A549 (cell line): Measurements from ENCODE around the gene GPAT3. TPM values are rescaled to one million over a fixed set of nuclear protein-coding genes. Genes with fewer than 3 reads are reported as not detected.

Experiments
- ATAC-seq, 2 experiments: fragments of 200-7000 bp in 1 of 2; fragments of >200 bp in 1 of 2; cut with Nextera tagmentation in 1 of 2; cut with Tn5 transposase in 1 of 2; 3 replicates each; pipeline versions ENCODE4 v1.8.0 to v1.9.1; 2018 to 2020; ENCODE audit warnings: mild to moderate bottlenecking in 1 of 2, moderate library complexity in 1 of 2
- CTCF ChIA-PET: fragments of 300-600 bp; sonication (Branson Sonifier 250); formaldehyde crosslinking; extraction: SDS; loops from one replicate; lab custom pipeline; 2021; ENCODE audit warnings: antibody characterized with exemption, inconsistent platforms; lab: Yijun Ruan, JAX
- POLR2A ChIA-PET: fragments of 350-600 bp; formaldehyde crosslinking; extraction: SDS; loops from one replicate; lab custom pipeline; 2021; ENCODE audit warnings: antibody characterized with exemption, inconsistent platforms; lab: Yijun Ruan, JAX
- DNase-seq, 2 experiments: peaks; one replicate each; pipeline versions ENCODE4 v3.0.0 to v3.0.0-alpha.2; 2011 to 2016; ENCODE audit warnings: low read depth in 1 of 2, low spot score in 1 of 2
- FAIRE-seq: peaks from 2 replicates; lab custom pipeline; 2011; peaks lifted over from hg19 to GRCh38; lab: Jason Lieb, UNC
- H3K27ac ChIP-seq, 2 experiments: fragments of >200 bp; sonication (Bioruptor Twin); formaldehyde crosslinking; 3 replicates each; pipeline ENCODE4 v1.5.1; 2016 to 2017
- H3K4me1 ChIP-seq: fragments of >200 bp; sonication (Bioruptor Twin); formaldehyde crosslinking; 3 replicates; pipeline ENCODE4 v1.6.1; 2016
- H3K4me2 ChIP-seq: fragments of >200 bp; sonication (Bioruptor Twin); formaldehyde crosslinking; 3 replicates; pipeline ENCODE4 v1.6.1; 2016
- H3K4me3 ChIP-seq: fragments of >200 bp; sonication (Bioruptor Twin); formaldehyde crosslinking; 3 replicates; pipeline ENCODE4 v1.5.1; 2016
- H3K9me3 ChIP-seq: fragments of >200 bp; sonication (Bioruptor Twin); formaldehyde crosslinking; 3 replicates; pipeline ENCODE4 v1.6.1; 2016
- BHLHE40 ChIP-seq: IDR thresholded peaks from 2 replicates; pipeline ENCODE4 v1.6.1; 2012; ENCODE audit warnings: low read depth, low read length, inconsistent platforms
- CBX8 ChIP-seq: fragments of 200-600 bp; sonication (generic); IDR thresholded peaks from 2 replicates; pipeline ENCODE4 v1.6.1; 2016
- CEBPB ChIP-seq, 2 experiments: fragments of >200 bp in 1 of 2; sonication (Bioruptor Twin) in 1 of 2; formaldehyde crosslinking in 1 of 2; IDR thresholded peaks; 2 replicates each; pipeline ENCODE4 v1.6.1; 2012 to 2016
- CHD2 ChIP-seq: fragments of 150-350 bp; IDR thresholded peaks from 2 replicates; pipeline ENCODE4 v1.6.1; 2014; ENCODE audit warnings: low read length; ENCODE audit not compliant: partially characterized antibody
- CHD4 ChIP-seq: fragments of 200-600 bp; sonication (generic); IDR thresholded peaks from 2 replicates; pipeline ENCODE4 v1.6.1; 2016; ENCODE audit warnings: antibody characterized with exemption, mild to moderate bottlenecking, borderline replicate concordance
- CTCF ChIP-seq: fragments of >200 bp; sonication (Bioruptor Twin); formaldehyde crosslinking; IDR thresholded peaks from 3 replicates; pipeline ENCODE4 v1.5.1; 2016
- EP300 ChIP-seq, 2 experiments: fragments of >200 bp; sonication (Bioruptor Twin); formaldehyde crosslinking; IDR thresholded peaks; 2 replicates in 1 of 2; 3 replicates in 1 of 2; pipeline ENCODE4 v1.6.1; 2016 to 2017
- ESRRA ChIP-seq: fragments of 150-350 bp; IDR thresholded peaks from 2 replicates; pipeline ENCODE4 v1.6.1; 2014; ENCODE audit warnings: mild to moderate bottlenecking, low read length, borderline replicate concordance
- FOSB ChIP-seq: fragments of 250-450 bp; sonication (Bioruptor Pico); IDR thresholded peaks from 2 replicates; pipeline ENCODE4 v1.5.0; 2020; ENCODE audit warnings: mild to moderate bottlenecking, moderate library complexity
- FOSL2 ChIP-seq, 2 experiments: fragments of 450-650 bp in 1 of 2; fragments of >200 bp in 1 of 2; sonication (Bioruptor Twin) in 1 of 2; formaldehyde crosslinking; IDR thresholded peaks; 2 replicates each; pipeline versions ENCODE4 v1.5.0 to v1.6.1; 2016 to 2020; ENCODE audit warnings: mild to moderate bottlenecking in 1 of 2, moderate library complexity in 1 of 2
- FOXS1 ChIP-seq: fragments of 250-450 bp; sonication (Bioruptor Pico); IDR thresholded peaks from 2 replicates; pipeline ENCODE4 v1.5.0; 2020; ENCODE audit warnings: mild to moderate bottlenecking, moderate library complexity
- GATA3 ChIP-seq: IDR thresholded peaks from 2 replicates; pipeline ENCODE4 v1.6.1; 2012; ENCODE audit warnings: borderline replicate concordance
- HDAC2 ChIP-seq: fragments of 200-600 bp; sonication (generic); IDR thresholded peaks from 2 replicates; pipeline ENCODE4 v1.6.1; 2016
- HEYL ChIP-seq: fragments of 250-450 bp; sonication (Bioruptor Pico); IDR thresholded peaks from 2 replicates; pipeline ENCODE4 v1.8.0; 2021; ENCODE audit warnings: mild to moderate bottlenecking, moderate library complexity
- HOXA7 ChIP-seq: fragments of 250-450 bp; sonication (Bioruptor Pico); IDR thresholded peaks from 2 replicates; pipeline ENCODE4 v1.5.0; 2020; ENCODE audit warnings: mild to moderate bottlenecking, moderate library complexity
- JUN ChIP-seq, 2 experiments: fragments of >200 bp; sonication (Bioruptor Twin); formaldehyde crosslinking; IDR thresholded peaks; 2 replicates in 1 of 2; 3 replicates in 1 of 2; pipeline ENCODE4 v1.6.1; 2016 to 2017
- JUNB ChIP-seq: fragments of >200 bp; sonication (Bioruptor Twin); formaldehyde crosslinking; IDR thresholded peaks from 2 replicates; pipeline ENCODE4 v1.6.1; 2016
- KDM1A ChIP-seq: fragments of 200-600 bp; sonication (generic); IDR thresholded peaks from 2 replicates; pipeline ENCODE4 v1.6.1; 2016; ENCODE audit warnings: low read depth, mild to moderate bottlenecking
- MAFK ChIP-seq: fragments of 450-650 bp; IDR thresholded peaks from 2 replicates; pipeline ENCODE4 v1.6.1; 2014; ENCODE audit not compliant: partially characterized antibody
- MAX ChIP-seq: IDR thresholded peaks from 2 replicates; pipeline ENCODE4 v1.6.1; 2012
- NPAS2 ChIP-seq: fragments of 250-450 bp; sonication (Bioruptor Pico); IDR thresholded peaks from 2 replicates; pipeline ENCODE4 v1.8.0; 2022; ENCODE audit warnings: mild to moderate bottlenecking, moderate library complexity, borderline replicate concordance
- NR3C1 ChIP-seq: fragments of >200 bp; sonication (Bioruptor Twin); formaldehyde crosslinking; IDR thresholded peaks from 3 replicates; pipeline ENCODE4 v1.6.1; 2017
- PHF8 ChIP-seq: fragments of 200-600 bp; sonication (generic); IDR thresholded peaks from 2 replicates; pipeline ENCODE4 v1.6.1; 2016; ENCODE audit warnings: low read depth, mild to moderate bottlenecking, antibody characterized with exemption, moderate library complexity, borderline replicate concordance
- POLR2A ChIP-seq: IDR thresholded peaks from 2 replicates; pipeline ENCODE4 v1.6.1; 2012; ENCODE audit warnings: mild to moderate bottlenecking, low read length
- POLR2AphosphoS2 ChIP-seq: conservative IDR thresholded peaks from 2 replicates; pipeline ENCODE4 v1.6.1; 2012; ENCODE audit warnings: low read length, improper control_type of control experiment, inconsistent platforms
- RCOR1 ChIP-seq: fragments of 150-350 bp; IDR thresholded peaks from 2 replicates; pipeline ENCODE4 v1.6.1; 2014; ENCODE audit warnings: antibody characterized with exemption, low read length, low read depth
- SREBF2 ChIP-seq: fragments of 450-650 bp; IDR thresholded peaks from 2 replicates; pipeline ENCODE4 v1.6.1; 2014; ENCODE audit warnings: mild to moderate bottlenecking, moderate library complexity
- TP53 ChIP-seq: fragments of 250-450 bp; sonication (Bioruptor Pico); IDR thresholded peaks from 2 replicates; pipeline ENCODE4 v1.5.0; 2021; ENCODE audit warnings: mild to moderate bottlenecking, moderate library complexity
- ZC3H11A ChIP-seq: fragments of 450-650 bp; IDR thresholded peaks from 2 replicates; pipeline ENCODE4 v1.6.1; 2014; ENCODE audit warnings: antibody characterized with exemption, mild to moderate bottlenecking
- ZFP36 ChIP-seq: fragments of 450-650 bp; IDR thresholded peaks from 2 replicates; pipeline ENCODE4 v1.6.1; 2014; ENCODE audit warnings: borderline replicate concordance; ENCODE audit not compliant: partially characterized antibody
- ZNF302 ChIP-seq: fragments of 250-450 bp; sonication (Bioruptor Pico); IDR thresholded peaks from 2 replicates; pipeline ENCODE4 v1.9.0; 2021; ENCODE audit warnings: inconsistent platforms, mild to moderate bottlenecking, moderate library complexity
- WGBS: methylation state at CpG from one replicate; pipeline ENCODE4 v1.1.6; 2017; ENCODE audit errors: missing lambda C conversion rate; 5-methylcytosine and 5-hydroxymethylcytosine counted together
- polyA plus RNA-seq, 4 experiments: library from polyadenylated mRNA; depleted of rRNA in 3 of 4; stranded (reverse); fragments of >200 nt; fragmentation: RNase III in 1 of 4; extraction: RNeasy Plus Mini Kit Qiagen cat#74134 plus additional on column Dnase treatment in 1 of 4; gene quantifications; 2 replicates in 3 of 4; 3 replicates in 1 of 4; pipeline ENCODE4 v1.2.3, GENCODE V29; 2011 to 2017
- TF ChIP-seq, protein P1 (sequence below): fragments of >200 bp; sonication (Bioruptor Twin); formaldehyde crosslinking; IDR thresholded peaks from 3 replicates; pipeline ENCODE4 v1.6.1; 2016
- TF ChIP-seq, protein P2 (sequence below): IDR thresholded peaks from 2 replicates; pipeline ENCODE4 v1.6.1; 2012; ENCODE audit warnings: low read depth, borderline replicate concordance
- TF ChIP-seq, protein P3 (sequence below): IDR thresholded peaks from 2 replicates; pipeline ENCODE4 v1.6.1; 2012

Gene GPAT3
- polyA plus RNA-seq, 2 of the 4 experiments (the other 2 are of a cell fraction): 12.9 to 44.9 TPM

DNA sequence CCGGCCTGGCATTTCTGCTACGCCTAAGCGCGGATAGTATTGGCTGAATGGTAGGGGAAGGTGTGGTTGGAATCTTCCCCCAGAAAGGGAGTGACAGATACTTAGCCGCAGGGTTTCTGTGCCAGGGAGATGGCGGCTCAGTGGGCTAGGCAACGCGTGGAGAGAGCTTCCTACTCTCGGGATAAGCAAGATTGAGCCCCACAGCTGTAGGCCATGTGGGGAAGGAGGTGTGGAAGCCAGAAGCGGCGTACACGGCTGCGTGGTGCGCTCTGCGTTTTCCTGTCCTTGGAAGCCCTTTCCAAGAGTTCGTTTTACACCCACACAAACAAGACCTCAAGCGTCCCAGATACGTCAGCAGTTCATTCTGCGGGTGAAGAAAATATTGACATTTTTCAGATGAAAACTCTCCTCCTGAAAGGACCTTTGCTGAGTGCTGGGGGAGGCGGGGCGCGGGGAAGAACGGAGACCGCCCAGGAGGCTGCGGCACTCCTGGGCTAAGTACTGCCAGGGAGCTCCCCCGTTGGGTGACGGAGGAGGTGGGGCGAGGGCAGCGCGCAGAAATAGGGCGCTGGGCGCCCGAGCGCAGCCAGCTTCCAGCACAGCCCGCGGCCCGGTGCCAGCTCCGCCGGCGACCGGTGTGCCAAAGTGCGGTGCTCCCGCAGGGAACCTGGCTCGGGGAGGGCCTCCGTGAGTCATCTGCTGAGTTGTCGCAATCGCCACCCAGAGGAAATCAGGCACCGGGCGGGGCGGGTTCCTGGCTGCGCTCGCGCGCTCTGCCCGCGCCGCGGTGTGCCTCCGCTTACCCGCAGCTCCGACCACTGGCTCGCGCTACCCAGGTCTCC is at the start of gene GPAT3 (continued):
- TF ChIP-seq, protein P1, sequence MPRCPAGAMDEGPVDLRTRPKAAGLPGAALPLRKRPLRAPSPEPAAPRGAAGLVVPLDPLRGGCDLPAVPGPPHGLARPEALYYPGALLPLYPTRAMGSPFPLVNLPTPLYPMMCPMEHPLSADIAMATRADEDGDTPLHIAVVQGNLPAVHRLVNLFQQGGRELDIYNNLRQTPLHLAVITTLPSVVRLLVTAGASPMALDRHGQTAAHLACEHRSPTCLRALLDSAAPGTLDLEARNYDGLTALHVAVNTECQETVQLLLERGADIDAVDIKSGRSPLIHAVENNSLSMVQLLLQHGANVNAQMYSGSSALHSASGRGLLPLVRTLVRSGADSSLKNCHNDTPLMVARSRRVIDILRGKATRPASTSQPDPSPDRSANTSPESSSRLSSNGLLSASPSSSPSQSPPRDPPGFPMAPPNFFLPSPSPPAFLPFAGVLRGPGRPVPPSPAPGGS: no peak
- TF ChIP-seq FOXS1 (CRISPR knock-in tag): no peak
- TF ChIP-seq JUN (IDR thresholded peaks at IDR 0.05): peak; percentile 45 to 79; a peak in 4 of 5 replicates
- TF ChIP-seq CEBPB (IDR thresholded peaks at IDR 0.05): peak; percentile 80 to 94
- TF ChIP-seq CHD4: no peak
- TF ChIP-seq ZC3H11A: no peak
- TF ChIP-seq MAX: peak; percentile 65
- TF ChIP-seq KDM1A: no peak
- TF ChIP-seq CBX8: no peak
- peak; percentile 72 for TF ChIP-seq FOSL2 (IDR thresholded peaks at IDR 0.05)
- TF ChIP-seq FOSL2 (CRISPR knock-in tag; IDR thresholded peaks at IDR 0.05): peak; percentile 93
- TF ChIP-seq GATA3: peak; percentile 50; the same call in 1 of the 2 replicates
- 0 out of 2 replicates have a peak, but pooled peaks have one; percentile 25 for TF ChIP-seq PHF8
- TF ChIP-seq NR3C1: no peak
- no peak for TF ChIP-seq CTCF
- no peak; the same call in none of the 2 replicates for TF ChIP-seq POLR2A
- TF ChIP-seq NPAS2 (CRISPR knock-in tag): no peak
- TF ChIP-seq ZNF302 (CRISPR knock-in tag): no peak
- TF ChIP-seq HDAC2: no peak
- no peak for TF ChIP-seq ESRRA
- no peak for TF ChIP-seq SREBF2
- TF ChIP-seq, protein P2, sequence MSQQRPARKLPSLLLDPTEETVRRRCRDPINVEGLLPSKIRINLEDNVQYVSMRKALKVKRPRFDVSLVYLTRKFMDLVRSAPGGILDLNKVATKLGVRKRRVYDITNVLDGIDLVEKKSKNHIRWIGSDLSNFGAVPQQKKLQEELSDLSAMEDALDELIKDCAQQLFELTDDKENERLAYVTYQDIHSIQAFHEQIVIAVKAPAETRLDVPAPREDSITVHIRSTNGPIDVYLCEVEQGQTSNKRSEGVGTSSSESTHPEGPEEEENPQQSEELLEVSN: 0 out of 2 replicates have a peak, but pooled peaks have one; percentile 50

DNA sequence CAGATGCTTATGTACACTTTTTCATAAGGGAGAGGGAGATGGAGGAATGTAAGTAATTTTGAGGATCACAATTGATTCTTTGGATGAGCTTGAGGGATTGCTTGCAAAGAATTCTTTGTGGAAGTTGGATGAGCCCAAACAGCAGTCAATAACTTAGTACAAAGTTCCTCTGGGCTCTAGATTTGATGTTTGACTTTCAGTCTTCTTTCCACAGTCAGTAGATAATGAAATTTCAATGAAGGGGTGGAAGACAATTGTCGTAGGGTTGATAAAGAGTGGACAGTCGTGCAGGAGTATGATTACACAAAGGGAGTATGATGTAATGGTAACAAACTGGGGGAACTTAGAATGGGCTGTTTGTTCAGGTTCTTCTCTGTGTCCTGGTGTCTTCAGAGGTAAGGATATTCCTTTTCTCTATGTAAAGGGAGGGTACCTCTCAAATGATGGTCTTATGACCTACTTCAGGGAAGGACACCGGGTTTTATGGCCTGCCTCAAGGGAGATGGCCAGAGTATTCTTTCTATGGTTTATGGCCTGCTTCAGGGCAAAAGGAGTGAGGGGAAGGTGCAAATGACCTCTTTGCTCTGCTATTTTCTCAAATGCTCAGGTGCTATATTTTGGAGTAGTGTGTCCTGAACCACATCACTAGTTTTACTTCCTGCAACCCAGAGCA is 49.3 kb upstream of the GPAT3 start:
- TF ChIP-seq MAFK (no peak), HEYL (no peak), JUNB (no peak), POLR2AphosphoS2 (no peak), PHF8 (no peak), FOSB (CRISPR knock-in tag) (no peak), BHLHE40 (no peak), NR3C1 (no peak), EP300 (IDR thresholded peaks at IDR 0.05) (no peak), HOXA7 (CRISPR knock-in tag) (no peak), JUN (IDR thresholded peaks at IDR 0.05) (no peak), TP53 (CRISPR knock-in tag) (no peak), KDM1A (no peak), RCOR1 (no peak), ZFP36 (no peak), CHD2 (no peak), FOSL2 (IDR thresholded peaks at IDR 0.05) (no peak), FOSL2 (CRISPR knock-in tag; IDR thresholded peaks at IDR 0.05) (no peak)
- TF ChIP-seq, protein P3, sequence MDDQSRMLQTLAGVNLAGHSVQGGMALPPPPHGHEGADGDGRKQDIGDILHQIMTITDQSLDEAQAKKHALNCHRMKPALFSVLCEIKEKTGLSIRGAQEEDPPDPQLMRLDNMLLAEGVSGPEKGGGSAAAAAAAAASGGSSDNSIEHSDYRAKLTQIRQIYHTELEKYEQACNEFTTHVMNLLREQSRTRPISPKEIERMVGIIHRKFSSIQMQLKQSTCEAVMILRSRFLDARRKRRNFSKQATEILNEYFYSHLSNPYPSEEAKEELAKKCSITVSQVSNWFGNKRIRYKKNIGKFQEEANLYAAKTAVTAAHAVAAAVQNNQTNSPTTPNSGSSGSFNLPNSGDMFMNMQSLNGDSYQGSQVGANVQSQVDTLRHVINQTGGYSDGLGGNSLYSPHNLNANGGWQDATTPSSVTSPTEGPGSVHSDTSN: no peak
- ATAC-seq (no peak), DNase-seq (no peak), FAIRE-seq (no peak)
- H3K4me1 ChIP-seq: peaks cover 12% of the 10 kb centered on the region; the same call in 2 of the 3 replicates
- no peak overlapping the region for H3K27ac ChIP-seq
- WGBS: 84% methylated on average over 3 of the region's 3 CpGs
- ChIA-PET POLR2A (no interaction called here), CTCF (interaction anchor here (1.1 kb wide), 1 partner anchor 158 kb away, joined by 5 read pairs; no protein-coding TSS in a partner anchor)
- H3K4me2 ChIP-seq: no peak overlapping the region
- no peak overlapping the region for H3K4me3 ChIP-seq
- no peaks in the 10 kb centered on the region for H3K9me3 ChIP-seq
